K562 (cell line): ENCODE measurements around the gene ARHGEF7.

Experiments used
- BRF1 ChIP-seq: IDR thresholded peaks from 3 replicates; pipeline ENCODE4 v1.6.1; 2011; ENCODE audit warnings: borderline replicate concordance, mild to moderate bottlenecking; ENCODE audit not compliant: insufficient read length; ENCODE audit errors: extremely low read depth
- CEBPB ChIP-seq: fragments of 450-650 bp; IDR thresholded peaks from 2 replicates; pipeline ENCODE4 v1.6.1; 2016; ENCODE audit warnings: missing genetic modification characterization, missing compliant biosample characterization
- EZH2 ChIP-seq: IDR thresholded peaks from 2 replicates; pipeline ENCODE4 v1.6.1; 2012; ENCODE audit warnings: low read depth, mild to moderate bottlenecking, inconsistent platforms, low read length, borderline replicate concordance
- JUNB ChIP-seq: fragments of 450-650 bp; formaldehyde crosslinking; conservative IDR thresholded peaks from 2 replicates; pipeline ENCODE4 v1.4.0; 2020; ENCODE audit warnings: mild to moderate bottlenecking
- MAFF ChIP-seq: IDR thresholded peaks from 2 replicates; pipeline ENCODE4 v1.6.1; 2012; ENCODE audit warnings: low read length, improper control_type of control experiment
- TCF7L2 ChIP-seq: fragments of 150-350 bp; IDR thresholded peaks from 2 replicates; pipeline ENCODE4 v1.6.1; 2016; ENCODE audit warnings: low read depth, mild to moderate bottlenecking, low read length, moderate library complexity
- TF ChIP-seq, protein P1 (sequence below), 3 experiments: IDR thresholded peaks in 2 of 3; conservative IDR thresholded peaks in 1 of 3; 2 replicates each; pipeline ENCODE4 v1.5.1; 2011 to 2012; ENCODE audit warnings: low read length in 3 of 3, mild to moderate bottlenecking in 3 of 3, control low read depth in 2 of 3, improper control_type of control experiment in 1 of 3, inconsistent platforms in 1 of 3, low read depth in 1 of 3, mixed read lengths in 1 of 3, moderate library complexity in 1 of 3; ENCODE audit not compliant: insufficient read depth in 2 of 3
- TF ChIP-seq, protein P2 (sequence below): sonication (generic); formaldehyde crosslinking; IDR thresholded peaks from 2 replicates; pipeline ENCODE4 v1.8.0; 2023; ENCODE audit warnings: mild to moderate bottlenecking, missing genetic modification reagents
- TF ChIP-seq, protein P3 (sequence below): fragments of 450-650 bp; IDR thresholded peaks from 2 replicates; pipeline ENCODE4 v1.6.1; 2018; ENCODE audit warnings: mild to moderate bottlenecking, low read depth; ENCODE audit not compliant: partially characterized antibody

DNA sequence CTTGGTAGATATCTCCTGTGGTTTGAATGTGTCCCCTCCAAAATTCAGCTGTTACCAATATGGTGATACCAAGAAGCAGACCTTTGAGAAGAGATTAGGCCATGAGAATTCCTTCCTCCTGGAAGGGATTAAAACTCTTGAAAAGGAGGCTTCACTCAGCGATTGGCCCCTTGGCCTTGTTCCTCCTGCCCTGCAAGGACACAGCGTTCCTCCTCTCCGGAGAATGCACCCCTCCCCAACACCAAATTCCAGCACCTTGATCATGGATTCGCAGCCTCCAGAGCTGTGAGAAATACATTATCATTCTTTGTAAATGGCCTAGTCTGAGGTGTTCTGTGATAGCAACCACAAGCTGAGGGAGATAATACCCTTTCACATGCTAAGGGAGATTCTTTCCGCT, 34.5 kb upstream of the ARHGEF7 start:
- TF ChIP-seq, protein P1, sequence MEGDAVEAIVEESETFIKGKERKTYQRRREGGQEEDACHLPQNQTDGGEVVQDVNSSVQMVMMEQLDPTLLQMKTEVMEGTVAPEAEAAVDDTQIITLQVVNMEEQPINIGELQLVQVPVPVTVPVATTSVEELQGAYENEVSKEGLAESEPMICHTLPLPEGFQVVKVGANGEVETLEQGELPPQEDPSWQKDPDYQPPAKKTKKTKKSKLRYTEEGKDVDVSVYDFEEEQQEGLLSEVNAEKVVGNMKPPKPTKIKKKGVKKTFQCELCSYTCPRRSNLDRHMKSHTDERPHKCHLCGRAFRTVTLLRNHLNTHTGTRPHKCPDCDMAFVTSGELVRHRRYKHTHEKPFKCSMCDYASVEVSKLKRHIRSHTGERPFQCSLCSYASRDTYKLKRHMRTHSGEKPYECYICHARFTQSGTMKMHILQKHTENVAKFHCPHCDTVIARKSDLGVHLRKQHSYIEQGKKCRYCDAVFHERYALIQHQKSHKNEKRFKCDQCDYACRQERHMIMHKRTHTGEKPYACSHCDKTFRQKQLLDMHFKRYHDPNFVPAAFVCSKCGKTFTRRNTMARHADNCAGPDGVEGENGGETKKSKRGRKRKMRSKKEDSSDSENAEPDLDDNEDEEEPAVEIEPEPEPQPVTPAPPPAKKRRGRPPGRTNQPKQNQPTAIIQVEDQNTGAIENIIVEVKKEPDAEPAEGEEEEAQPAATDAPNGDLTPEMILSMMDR (IDR thresholded peaks at IDR 0.05 in 2 of 3, conservative IDR thresholded peaks at IDR 0.05 in 1 of 3; ENCODE audit: insufficient read depth in 2 of 3, low read depth in 1 of 3, low read length in 3 of 3): no peak
- TF ChIP-seq, protein P2, sequence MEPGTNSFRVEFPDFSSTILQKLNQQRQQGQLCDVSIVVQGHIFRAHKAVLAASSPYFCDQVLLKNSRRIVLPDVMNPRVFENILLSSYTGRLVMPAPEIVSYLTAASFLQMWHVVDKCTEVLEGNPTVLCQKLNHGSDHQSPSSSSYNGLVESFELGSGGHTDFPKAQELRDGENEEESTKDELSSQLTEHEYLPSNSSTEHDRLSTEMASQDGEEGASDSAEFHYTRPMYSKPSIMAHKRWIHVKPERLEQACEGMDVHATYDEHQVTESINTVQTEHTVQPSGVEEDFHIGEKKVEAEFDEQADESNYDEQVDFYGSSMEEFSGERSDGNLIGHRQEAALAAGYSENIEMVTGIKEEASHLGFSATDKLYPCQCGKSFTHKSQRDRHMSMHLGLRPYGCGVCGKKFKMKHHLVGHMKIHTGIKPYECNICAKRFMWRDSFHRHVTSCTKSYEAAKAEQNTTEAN (CRISPR knock-in tag): no peak
- TF ChIP-seq BRF1 (no peak), EZH2 (no peak), JUNB (CRISPR knock-in tag) (no peak), TCF7L2 (no peak), CEBPB (tag) (no peak), MAFF (no peak)
- TF ChIP-seq, protein P3, sequence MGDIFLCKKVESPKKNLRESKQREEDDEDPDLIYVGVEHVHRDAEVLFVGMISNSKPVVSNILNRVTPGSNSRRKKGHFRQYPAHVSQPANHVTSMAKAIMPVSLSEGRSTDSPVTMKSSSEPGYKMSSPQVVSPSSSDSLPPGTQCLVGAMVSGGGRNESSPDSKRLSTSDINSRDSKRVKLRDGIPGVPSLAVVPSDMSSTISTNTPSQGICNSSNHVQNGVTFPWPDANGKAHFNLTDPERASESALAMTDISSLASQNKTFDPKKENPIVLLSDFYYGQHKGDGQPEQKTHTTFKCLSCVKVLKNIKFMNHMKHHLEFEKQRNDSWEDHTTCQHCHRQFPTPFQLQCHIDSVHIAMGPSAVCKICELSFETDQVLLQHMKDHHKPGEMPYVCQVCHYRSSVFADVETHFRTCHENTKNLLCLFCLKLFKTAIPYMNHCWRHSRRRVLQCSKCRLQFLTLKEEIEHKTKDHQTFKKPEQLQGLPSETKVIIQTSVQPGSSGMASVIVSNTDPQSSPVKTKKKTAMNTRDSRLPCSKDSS: no peak
